ENCODE measurements around the gene PA2G4.

PA2G4 gene

DNA sequence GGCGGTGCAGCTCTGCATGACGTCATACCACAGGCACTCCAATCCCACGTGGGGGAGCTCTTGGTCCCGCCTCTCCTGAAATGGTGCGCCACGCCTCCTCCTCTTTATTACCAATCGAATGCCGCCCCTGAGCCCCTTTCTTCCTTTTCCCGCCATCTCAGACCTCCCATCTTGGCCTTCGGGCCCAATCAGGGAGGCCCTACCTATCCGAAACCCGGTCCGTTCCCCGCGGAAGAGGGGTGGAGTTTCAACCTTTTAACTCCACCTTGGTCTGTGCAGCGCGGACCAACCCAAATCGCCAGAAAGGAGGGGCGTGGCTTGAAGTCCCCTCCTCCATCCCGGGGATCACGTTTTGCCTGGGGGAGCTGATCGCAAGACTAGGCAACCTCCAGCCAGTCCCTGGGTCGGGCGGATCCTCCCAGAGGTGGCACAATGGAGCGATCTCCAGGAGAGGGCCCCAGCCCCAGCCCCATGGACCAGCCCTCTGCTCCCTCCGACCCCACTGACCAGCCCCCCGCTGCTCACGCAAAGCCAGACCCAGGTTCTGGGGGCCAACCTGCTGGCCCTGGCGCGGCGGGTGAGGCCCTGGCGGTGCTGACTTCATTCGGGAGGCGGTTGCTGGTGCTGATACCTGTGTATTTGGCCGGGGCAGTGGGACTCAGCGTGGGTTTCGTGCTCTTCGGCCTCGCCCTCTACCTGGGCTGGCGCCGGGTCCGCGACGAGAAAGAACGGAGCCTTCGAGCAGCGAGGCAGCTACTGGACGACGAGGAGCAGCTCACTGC is 23.7 kb downstream of the PA2G4 start, which contains the start of gene ESYT1:
TSS of gene ESYT1 (plus strand) at position 380 of the 782 bp plus-strand sequence. CDS start at position 433, 53 bp downstream.
- peak; percentile 99 for DNase-seq

DNA sequence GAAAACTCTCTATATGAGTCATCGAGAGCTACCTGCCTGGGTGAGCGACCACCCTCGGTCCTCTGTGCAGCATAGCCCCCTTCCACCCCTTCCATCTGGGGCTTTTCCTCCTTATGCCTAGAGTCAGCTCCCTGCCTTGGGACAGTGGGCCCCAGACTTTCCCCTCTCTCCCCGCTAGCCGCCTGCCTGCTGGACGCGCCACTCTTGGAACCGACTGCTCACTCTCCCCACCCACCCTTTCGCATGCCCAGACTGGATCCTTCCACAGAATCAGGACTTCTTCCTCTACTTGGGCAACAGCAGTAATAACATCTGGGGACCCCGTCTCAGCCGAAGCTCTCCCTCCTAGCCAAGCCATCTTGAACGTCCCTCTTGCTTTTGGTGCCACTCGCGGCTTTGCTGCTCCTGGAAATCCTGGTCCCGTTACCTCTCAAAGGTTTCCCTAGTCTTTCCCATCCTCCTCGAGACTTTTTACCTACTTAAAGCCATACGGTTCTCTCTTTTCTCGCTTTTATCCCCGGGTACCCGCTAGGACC is 24.4 kb downstream of the PA2G4 start:
- no peak for DNase-seq

DNA sequence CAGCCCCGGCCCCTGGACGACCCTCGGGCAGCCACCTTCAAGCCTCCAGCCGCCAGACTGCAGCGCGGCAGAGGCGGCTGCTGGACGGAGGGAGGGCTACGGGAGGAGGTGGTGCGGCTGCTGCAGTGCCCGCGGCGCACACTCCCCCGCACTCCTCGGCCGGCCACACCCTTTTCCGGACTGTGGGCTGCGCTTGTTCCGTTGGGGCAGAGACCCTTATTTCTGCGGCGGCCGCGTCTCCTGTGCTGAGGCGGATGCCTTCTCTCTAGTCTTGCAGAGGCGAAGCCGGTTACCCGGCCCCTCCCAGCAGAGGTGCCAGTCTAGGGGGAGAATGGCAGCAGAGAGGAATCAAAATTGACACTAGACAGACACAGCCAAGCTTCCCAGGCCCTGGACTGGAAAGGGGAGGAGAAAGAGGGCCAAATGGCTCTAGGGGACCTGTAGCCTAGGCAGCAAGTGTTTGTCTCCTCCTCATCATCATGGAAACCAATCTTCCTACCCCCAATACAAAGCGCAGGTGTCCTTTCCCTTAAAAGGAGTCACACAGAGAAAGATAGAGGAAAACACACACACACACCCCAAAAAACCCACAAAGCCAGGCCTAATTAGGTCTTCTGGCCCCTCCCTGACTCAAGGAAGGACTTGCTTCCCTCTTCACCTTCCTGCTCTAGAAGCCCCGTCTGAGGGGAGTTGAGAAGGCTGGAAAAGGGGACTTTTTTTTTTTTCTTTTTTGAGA is 25.0 kb downstream of the PA2G4 start:
- DNase-seq, result peak; percentile 69

DNA sequence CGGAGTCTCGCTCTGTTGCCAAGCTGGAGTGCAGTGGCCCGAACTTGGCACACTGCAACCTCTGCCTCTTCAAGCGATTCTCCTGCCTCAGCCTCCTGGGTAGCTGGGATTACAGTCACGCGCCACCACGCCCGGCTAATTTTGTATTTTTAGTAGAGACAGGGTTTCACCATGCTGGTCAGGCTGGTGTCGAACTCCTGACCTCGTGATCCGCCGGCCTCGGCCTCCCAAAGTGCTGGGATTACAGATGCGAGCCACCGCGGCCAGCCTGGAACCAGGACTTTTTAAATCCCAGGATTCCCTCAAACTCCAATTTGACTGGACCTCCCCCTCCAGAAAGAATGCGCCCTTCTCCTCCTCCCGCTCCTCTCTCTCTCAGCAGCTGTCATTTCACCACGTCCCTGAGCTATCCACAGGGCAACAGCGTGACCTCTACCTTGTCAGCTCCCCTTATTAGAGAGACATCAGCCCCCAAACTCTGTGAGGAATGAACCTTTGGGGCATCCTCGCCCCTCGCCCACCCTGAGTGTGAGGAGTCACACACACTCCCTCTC is 25.7 kb downstream of the PA2G4 start:
- DNase-seq, result no peak

DNA sequence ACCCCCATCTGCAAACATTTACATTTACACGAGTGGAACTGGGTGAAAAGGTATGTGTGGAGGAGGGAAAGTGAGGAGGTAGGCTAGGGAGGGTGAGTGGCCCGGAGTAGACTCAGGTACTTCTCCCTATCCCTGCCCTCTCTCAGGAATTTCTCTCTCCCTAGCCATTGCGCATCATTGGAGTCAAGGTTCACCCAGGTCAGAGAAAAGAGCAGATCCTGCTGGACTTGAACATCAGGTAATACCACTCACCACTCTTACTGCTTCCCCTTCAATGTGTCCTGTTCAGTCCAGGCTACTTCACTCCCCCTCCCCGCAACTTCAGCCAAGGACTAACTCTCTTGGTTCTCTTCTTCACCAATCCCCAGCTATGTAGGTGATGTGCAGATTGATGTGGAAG is 26.5 kb downstream of the PA2G4 start:
- DNase-seq, result no peak

DNA sequence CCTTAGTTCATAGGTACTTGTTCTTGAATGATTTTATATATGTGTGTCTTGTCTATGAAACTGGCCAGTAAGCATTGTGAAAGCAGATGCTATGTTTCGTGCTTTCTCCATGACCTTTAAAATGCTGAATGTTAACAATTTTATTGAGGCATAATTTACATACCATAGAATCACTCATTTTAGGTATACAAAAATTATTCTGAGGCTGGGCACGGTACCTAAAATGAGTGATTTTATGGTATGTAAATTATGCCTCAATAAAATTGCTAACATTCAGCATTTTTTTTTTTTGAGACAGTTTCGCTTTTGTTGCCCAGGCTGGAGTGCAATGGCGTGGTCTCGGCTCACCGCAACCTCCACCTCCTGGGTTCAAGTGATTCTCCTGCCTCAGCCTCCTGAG is 30.5 kb downstream of the PA2G4 start:
- DNase-seq, result no peak

DNA sequence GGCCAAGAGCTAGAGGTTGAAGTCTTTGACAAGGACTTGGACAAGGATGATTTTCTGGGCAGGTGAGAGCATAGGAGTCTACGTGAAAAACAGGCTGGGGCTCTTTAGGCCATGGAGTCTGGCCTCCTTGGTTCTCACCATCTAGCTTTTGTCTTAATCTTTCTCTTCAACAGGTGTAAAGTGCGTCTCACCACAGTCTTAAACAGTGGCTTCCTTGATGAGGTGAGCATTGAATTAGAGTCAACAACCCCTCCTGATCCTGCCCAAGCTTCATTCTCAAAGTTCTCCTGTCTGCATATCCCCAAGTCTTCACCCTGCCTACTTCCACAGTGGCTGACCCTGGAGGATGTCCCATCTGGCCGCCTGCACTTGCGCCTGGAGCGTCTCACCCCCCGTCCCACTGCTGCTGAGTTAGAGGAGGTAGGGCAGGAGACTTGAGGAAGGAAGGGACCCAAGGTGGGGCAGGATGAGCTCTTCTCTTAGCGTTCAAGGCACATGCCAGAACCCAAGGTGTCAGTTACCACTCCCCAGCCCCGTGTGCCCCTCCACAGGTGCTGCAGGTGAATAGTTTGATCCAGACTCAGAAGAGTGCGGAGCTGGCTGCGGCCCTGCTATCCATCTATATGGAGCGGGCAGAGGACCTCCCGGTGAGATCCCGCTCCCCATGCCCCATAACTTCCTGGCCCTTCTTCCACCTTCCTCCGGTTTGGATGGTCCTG is 33.7 kb downstream of the PA2G4 start:
- DNase-seq, result no peak

DNA sequence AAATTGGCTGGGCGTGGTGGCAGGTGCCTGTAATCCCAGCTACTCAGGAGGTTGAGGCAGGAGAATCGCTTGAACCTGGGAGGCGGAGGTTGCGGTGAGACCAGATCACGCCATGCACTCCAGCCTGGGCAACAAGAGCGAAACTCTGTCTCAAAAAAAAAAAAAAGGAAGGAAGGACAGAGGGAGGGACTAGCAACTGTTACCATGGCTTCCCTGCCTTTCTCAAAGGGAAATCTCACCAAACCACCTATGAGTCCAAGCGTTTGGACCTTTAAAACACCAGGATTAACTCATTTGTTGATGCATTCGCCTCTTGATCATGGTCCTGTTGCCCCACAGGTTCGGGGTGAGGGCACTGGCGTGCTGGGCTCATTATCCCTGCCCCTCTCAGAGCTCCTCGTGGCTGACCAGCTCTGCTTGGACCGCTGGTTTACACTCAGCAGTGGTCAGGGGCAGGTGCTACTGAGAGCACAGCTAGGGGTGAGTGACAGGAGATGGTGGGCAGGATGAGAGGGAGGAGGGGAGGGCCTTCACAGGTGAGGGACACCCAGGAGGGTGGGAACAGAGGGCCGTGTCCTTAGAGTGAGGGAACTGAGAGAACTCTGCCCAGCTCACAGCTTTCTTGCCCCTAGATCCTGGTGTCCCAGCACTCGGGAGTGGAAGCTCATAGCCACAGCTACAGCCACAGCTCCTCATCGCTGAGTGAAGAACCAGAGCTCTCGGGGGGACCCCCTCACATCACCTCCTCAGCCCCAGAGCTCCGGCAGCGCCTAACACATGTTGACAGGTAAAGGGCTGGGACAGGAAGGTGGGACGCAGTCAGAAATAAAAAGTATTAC is 37.8 kb downstream of the PA2G4 start:
- DNase-seq, result no peak

DNA sequence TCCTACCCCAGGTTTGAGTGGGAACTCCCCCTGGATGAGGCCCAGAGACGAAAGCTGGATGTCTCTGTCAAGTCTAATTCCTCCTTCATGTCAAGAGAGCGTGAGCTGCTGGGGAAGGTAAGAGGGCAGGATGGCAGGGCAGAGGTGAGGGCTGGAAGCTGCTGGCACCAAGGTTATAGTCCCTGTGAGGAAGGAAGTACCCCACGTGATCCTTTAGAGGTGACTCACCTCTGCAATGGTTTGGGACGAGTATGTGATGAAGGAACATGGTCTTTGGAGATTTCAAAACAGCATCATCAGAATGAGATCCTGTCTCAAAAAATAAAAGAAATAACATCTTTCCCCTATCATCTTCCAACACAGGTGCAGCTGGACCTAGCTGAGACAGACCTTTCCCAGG is 38.9 kb downstream of the PA2G4 start:
- no peak for DNase-seq

DNA sequence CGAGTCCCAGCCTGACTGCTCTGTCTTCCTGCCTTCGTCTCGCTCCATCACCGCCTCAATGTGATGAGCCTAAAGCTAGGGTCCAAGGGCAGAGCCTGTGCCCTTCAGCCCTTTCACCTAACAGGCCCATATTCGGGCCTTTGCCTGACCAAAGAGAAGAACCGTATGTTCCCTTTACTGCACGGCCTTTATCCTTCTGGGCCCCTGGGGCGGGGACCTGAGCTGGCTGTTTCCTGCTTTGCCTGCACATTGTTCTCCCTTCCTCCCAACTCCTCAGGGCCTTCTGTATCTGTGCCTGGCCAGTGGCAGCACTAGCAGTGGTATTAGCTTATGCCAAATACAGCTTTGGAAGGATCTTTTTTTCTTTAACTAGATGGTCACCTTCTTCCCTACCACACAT is 39.5 kb downstream of the PA2G4 start:
- no peak for DNase-seq

DNA sequence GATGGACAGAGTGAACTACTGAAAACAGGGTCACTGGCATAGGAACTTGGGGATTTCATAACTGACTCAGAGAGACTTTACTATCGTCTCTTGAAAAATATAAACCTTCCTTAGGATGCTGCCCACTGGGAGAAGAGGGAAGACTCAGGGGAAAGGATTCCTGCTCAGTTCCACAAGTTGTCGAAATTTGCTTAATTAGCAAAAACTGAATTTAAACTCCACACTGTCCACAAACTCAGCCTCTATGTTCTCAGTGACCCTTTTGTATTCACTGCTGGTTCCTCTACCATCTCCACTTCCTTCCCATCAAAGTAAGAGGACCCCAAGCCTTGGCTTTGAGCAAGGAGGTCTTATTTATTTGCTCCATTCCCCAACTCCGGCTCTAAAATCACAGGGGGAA is 40.9 kb downstream of the PA2G4 start:
- DNase-seq, result no peak

DNA sequence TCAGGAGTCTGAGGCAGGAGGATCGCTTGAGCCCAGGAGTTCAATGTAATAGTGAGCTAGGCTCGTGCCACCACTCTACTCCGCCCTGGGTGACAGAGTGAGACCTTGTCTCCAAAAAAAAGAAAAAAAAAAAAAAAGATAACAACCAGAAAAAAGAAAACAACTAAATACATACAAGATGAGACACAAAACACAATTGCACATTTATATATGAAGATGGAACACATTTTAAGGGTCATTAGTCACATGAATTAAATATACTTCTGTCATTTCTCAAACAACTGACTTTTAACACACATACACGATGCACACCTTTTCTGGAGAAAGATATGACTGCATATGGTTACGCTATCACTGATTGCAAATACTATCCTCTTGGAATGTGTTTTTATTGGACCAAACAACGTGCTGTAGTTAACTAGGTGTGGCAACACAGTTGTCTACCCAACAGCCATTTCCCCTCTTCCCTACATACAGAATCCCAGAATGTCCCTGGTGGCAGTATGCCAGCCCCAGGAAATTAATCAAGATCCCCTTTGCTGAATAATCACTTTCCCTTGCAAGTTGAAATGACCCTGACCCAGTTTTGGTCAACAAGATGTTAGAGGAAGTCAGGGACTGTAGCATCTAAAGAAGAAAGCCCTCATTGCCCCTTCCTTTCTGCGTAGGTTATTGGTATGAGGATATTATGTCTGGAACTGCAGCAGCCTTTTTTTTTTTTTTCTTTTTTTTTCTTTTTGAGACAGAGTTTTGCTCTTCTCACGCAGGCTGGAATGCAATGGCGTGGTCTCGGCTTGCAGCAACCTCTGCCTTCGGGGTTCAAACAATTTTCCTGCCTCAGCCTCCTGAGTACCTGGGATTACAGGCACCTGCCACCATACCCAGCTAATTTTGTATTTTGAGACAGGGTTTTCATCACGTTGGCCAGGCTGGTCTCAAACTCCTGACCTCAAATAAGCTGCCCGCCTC is 42.4 kb downstream of the PA2G4 start:
- no peak for DNase-seq

DNA sequence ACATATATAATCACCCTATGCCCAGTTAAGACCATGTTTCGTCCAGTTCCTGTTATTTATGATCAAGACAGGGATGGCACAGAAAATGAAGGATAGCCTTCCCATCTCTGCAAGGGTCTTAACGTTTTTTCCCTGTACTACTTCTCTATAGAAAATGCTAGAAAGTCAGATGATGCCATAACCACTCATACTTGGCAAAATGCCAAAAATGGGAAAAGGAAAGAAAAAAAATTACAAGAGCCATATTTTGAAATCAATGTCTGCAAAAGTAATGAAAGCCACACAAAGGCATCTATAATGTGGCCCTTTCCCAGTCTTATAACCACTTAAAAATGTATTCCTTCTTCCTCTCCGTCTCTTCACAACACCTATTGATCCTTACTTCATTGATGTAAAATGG is 46.2 kb downstream of the PA2G4 start:
- DNase-seq, result peak; percentile 23

DNA sequence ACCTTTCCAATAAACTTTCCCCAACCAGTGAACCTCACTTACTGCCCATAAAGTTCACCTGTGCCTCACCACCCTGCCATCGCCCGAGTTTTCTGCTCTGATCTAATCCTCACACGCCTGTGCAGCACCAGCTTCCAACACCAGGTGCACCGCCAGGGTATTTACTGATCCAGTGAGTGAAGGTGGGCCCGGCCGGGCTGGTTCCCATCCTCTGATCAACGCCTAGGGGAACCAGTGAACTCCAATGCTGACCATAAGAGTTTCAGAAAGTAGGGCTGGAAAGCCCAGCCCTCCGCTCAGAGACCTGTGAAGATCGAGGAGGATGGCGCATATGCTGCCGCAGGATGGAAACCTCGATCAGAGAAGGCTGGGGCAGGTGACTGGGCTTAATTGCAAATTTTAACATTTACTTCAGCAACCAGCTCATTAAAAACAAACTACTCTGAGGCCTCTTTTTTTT is 47.3 kb downstream of the PA2G4 start:
- peak; percentile 82 for DNase-seq

DNA sequence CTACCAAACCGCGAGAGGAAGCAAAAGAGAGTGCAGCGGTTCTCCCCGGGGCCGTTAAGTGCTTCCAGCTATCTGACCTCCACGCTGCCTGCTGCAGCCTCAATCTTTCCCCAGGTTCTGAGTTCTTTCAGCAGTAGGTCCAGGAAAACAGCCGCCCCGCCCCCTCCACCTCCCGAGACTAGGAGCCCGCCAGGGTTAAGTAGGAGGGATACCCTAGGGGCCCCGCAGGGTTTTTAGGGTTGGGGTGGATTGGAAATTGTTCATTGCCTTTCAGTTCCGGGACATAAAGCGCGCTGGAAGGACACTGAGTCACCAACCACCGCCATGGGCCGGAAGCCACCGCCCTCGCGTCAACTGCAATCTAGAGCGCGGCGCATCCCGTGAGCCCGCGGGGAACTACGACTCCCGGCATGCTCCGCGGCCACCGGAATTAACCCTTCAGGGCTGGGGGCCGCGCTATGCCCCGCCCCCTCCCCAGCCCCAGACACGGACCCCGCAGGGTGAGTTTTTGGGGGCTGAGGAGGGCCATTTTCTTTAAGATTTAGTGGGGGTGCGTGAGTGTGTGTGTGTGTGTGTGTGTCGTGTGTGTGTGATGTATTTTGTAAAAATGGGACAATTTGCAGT is 47.9 kb downstream of the PA2G4 start, which contains the start of gene MYL6B:
TSS of gene MYL6B (plus strand) at position 456 of the 624 bp plus-strand sequence. CDS start 1,332 bp downstream, outside the sequence.
- DNase-seq, result peak; percentile 96

DNA sequence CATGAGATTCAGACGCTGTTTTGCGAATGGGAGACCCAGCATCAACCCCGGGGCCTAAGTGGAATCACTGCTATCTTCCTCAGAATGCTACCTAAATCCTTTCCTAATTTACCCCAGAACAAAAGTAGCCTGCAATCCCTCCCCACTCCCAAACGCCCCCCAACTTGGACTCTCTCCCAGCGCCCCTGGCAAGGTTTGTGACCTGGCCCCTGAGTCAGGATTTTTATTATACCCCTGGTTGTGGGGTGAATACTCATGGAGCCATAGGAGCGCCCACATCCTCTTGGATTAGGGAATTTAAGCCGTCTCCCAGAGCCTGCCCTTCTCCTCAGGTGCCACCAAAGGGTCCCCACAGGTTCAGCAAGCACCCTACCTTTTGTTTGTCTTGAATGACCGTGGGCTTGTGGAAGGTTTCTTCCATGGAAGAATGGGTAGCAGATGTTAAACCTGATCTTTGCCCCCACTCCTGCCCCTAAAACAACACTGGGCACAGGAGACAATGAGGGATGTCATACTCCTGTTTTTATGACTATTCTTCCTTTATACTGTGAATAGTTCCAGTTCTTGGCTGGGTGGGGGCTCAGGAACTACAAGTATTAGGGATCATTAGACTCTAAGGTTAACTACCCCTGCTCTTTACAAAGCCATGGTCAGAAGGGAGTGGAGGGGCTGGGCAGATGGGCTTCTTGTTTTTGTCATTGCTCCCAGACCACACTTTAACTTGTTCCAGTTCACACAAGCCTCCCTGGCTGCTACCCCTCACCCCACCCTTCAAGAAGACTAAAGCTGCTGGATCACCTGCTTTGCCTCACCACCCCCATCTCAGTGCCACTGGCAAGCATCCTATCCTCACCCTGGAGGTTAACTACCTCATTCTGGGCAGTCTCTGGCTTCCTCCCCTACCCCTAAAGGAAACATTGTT is 48.7 kb downstream of the PA2G4 start:
- peak; percentile 9 for DNase-seq

DNA sequence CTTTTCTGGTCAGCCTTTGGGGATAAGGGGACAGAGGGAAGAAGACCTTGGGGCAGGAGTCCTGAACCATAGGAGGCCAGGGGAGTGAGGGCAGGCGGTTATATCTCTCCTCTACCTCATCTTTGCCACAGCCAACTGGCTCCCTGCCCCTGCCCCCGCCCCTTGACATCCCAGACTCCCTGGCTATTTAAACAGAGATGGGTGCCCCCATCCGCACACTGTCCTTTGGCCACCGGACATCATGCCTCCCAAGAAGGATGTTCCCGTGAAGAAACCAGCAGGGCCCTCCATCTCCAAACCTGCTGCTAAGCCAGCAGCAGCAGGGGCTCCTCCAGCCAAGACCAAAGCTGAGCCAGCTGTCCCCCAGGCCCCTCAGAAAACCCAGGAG is 49.3 kb downstream of the PA2G4 start:
- DNase-seq, result no peak

DNA sequence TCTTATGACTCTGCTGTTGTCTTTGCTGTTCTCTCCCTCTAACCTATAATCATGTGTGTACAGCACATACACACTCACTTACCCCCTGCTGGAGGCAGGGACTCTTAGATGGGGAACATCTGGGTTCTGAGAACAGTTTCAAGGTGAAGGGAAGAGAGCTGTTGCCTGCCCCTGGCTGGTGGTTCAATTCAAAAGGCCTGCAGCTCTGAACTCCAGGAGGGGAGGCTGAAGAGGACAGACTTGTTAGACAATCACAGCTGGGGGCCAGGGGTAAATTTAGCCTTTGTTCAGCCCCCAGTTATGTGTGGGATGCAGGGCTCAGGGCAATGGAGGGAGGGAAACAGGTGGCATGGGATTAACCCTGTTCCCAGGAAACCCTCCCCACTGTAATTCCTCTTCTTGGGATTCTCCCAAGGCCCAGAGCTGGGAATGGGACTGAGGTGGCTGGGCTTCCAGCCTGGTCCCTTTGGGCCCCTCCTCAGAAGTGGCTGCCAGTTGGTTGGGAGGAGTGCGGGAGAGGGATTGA is 50.0 kb downstream of the PA2G4 start:
- DNase-seq, result no peak

DNA sequence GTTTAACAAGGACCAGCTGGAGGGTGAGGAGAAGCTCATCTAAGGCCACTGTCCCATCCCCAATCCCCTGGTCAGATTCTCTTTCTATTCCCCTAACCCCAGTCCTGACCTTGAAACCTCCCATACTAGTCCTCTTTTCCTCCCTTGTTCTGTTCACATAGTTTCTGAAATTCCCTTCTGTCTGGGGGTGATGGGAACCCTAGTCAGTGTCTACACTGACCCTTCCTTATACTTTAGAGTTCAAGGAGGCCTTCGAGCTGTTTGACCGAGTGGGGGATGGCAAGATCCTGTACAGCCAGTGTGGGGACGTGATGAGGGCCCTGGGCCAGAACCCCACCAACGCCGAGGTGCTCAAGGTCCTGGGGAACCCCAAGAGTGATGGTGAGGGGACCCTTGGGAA is 50.5 kb downstream of the PA2G4 start:
- no peak for DNase-seq

All from RPMI8226 (cell line).